ENCODE measurements around the gene R3HCC1L.

GRCh38 chr10:98226508-98227144 lies 92.2 kb downstream of the R3HCC1L start:
- TF ChIP-seq CTCF (IDR thresholded peaks at IDR 0.05) (no peak), POLR2A (IDR thresholded peaks at IDR 0.05) (no peak)

Data from thyroid gland (tissue), 4 donors.